Measurements from ENCODE around the gene MTM1.
A peak's percentile ranks its signal among the peaks of the same experiment; 100 is the strongest.

Gene MTM1

GRCh38 chrX:150569155-150569477 lies 695 bp downstream of the MTM1 start:
- H3K4me3 ChIP-seq (ENCODE audit: low read length) = peak overlapping the region; percentile 68
- TF ChIP-seq CTCF (conservative IDR thresholded peaks at IDR 0.05; ENCODE audit: low read length) = no peak
- peak; percentile 35 for DNase-seq (ENCODE audit: low read depth)

DNA sequence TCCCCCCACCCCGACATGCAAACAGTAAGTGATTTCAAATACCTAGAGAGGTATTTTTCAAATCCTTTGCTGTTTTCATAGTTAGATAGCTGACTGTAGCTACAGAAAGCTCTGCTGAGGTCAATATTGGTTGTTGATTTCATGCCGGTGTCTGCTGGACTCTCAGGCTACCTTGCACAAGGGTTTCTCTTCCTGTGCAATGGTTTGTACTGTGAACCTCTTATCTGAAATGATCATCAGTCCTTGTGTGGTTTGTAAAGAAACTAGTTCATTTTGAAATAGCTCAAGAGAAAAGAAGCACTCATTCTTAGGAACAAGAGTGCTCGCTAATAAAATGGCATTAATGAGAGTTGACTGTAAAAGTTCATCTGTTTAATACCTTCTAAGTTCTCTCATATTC lies 2.1 kb downstream of the MTM1 start:
- DNase-seq (ENCODE audit: low read depth) = no peak
- TF ChIP-seq CTCF (conservative IDR thresholded peaks at IDR 0.05; ENCODE audit: low read length) = no peak
- no peak overlapping the region for H3K4me3 ChIP-seq (ENCODE audit: low read length)

DNA sequence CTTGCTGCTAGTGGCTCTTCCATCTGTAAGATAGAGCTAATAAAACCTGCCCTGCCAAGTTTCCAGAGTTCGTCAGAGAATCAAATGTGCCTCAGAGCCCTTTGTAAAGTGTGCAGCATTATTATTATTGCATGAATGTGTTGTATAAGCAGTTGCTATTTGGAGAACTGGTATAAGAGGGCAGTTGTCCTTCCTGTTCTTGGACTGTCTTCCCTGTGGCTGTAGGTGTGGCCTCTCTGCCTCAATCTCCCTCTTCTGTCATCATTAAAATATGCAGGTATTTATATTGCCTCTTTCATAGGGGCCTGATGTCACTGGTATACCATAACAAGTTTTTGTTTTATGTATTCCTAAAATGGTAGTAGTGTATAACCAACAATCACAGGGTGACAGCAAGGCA lies 3.8 kb downstream of the MTM1 start:
- TF ChIP-seq CTCF (conservative IDR thresholded peaks at IDR 0.05; ENCODE audit: low read length) = no peak
- no peak for DNase-seq (ENCODE audit: low read depth)
- H3K4me3 ChIP-seq (ENCODE audit: low read length) = no peak overlapping the region

- no peak for TF ChIP-seq CTCF (conservative IDR thresholded peaks at IDR 0.05; ENCODE audit: low read length)
- DNase-seq (ENCODE audit: low read depth) = no peak
- H3K4me3 ChIP-seq (ENCODE audit: low read length) = no peak overlapping the region
Observed at GRCh38 chrX:150573106-150573505, 4.7 kb downstream of the MTM1 start.

DNA sequence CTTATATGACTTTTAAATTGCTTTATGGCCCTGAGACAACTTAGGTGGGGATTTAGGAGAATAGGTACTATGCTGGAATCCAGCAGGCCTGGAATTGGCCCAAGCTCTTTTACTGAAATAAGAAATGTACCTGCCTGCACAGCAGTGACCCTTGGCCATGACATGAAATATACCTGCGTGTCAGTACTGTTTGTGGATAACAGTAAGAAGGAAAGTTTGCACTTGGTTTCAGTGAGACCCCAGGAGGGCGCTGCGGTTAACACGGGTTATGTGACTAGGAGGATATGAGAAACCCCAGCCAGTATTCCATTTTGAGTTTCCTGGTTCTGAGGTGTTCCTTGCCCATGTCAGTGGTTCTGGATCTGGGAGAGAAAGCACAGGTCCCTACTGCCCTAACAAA lies 5.3 kb downstream of the MTM1 start:
- TF ChIP-seq CTCF (conservative IDR thresholded peaks at IDR 0.05; ENCODE audit: low read length) = no peak
- DNase-seq (ENCODE audit: low read depth) = no peak
- H3K4me3 ChIP-seq (ENCODE audit: low read length) = no peak overlapping the region

- H3K4me3 ChIP-seq (ENCODE audit: low read length) = no peak overlapping the region
- TF ChIP-seq CTCF (conservative IDR thresholded peaks at IDR 0.05; ENCODE audit: low read length) = no peak
- peak; percentile 19 for DNase-seq (ENCODE audit: low read depth)
Observed at GRCh38 chrX:150574559-150575418, 6.4 kb downstream of the MTM1 start.

DNA sequence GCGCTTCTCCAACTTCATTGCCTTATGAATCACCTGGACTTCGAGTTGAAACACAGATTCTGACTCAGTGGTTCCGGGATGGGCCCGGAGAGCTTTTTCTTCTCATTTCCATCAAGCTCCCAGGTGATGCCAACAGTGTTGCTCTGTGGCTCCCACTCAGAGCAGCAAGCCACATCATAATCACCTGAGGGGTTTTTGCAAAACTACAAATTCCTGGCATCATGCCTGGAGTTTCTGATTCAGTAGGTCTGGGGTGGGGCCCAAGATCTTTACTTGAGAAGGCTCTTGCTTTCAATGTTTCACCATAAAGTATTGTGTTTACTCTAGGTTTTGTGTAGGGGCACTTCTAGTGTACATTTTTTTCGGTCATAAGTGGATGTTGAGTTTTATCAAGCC lies 7.0 kb downstream of the MTM1 start:
- no peak overlapping the region for H3K4me3 ChIP-seq (ENCODE audit: low read length)
- no peak for TF ChIP-seq CTCF (conservative IDR thresholded peaks at IDR 0.05; ENCODE audit: low read length)
- DNase-seq (ENCODE audit: low read depth) = peak; percentile 17
